ENCODE data around the gene KL. TPM values are rescaled to one million over a fixed set of nuclear protein-coding genes. Genes with fewer than 3 reads are reported as not detected.

The KL gene
- total RNA-seq, 4 donors from 2014 or later, result 1.9 to 11.9 (median 7.0) TPM

DNA sequence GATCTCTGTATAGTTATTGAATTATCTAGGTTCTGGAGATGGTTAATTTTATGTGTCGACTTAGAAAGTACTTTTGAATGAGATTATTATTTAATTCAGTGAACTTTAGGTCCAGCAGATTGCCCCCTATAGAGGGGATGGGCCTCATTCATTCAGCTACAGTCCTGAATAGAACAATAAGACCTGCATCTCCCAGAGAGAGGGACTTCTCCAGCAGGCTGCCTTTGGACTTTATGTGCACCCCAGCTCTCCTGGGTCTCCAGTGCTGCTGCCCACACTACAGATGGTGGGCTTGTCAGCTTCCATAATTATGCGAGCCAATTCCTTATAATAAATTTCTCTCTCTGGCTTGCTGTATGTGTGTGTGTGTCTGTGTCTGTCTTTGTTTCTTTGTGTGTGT, 39.3 kb upstream of the KL start:
- TF ChIP-seq, protein P1, sequence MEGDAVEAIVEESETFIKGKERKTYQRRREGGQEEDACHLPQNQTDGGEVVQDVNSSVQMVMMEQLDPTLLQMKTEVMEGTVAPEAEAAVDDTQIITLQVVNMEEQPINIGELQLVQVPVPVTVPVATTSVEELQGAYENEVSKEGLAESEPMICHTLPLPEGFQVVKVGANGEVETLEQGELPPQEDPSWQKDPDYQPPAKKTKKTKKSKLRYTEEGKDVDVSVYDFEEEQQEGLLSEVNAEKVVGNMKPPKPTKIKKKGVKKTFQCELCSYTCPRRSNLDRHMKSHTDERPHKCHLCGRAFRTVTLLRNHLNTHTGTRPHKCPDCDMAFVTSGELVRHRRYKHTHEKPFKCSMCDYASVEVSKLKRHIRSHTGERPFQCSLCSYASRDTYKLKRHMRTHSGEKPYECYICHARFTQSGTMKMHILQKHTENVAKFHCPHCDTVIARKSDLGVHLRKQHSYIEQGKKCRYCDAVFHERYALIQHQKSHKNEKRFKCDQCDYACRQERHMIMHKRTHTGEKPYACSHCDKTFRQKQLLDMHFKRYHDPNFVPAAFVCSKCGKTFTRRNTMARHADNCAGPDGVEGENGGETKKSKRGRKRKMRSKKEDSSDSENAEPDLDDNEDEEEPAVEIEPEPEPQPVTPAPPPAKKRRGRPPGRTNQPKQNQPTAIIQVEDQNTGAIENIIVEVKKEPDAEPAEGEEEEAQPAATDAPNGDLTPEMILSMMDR (IDR thresholded peaks at IDR 0.05; ENCODE audit: low read depth), result no peak

DNA sequence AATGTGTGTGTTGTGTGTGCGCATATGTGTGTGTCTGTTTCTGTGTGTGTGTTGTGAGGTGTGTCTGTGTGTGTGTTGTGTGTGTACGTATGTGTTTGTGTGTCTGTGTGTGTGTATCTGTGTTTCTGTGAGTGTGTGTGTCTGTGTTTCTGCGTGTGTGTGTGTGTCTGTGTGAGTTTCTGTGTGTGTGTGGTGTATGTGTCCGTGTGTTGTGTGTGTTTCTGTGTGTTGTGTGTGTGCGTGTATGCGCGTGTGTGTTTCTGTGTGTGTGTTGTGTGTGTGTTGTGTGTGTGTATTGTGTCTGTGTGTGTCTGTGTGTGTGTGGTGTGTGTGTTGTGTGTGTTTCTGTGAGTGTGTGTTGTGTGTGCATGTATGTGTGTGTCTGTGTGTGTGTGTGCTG, 38.9 kb upstream of the KL start:
- TF ChIP-seq, protein P1 (IDR thresholded peaks at IDR 0.05; ENCODE audit: low read depth), result no peak

DNA sequence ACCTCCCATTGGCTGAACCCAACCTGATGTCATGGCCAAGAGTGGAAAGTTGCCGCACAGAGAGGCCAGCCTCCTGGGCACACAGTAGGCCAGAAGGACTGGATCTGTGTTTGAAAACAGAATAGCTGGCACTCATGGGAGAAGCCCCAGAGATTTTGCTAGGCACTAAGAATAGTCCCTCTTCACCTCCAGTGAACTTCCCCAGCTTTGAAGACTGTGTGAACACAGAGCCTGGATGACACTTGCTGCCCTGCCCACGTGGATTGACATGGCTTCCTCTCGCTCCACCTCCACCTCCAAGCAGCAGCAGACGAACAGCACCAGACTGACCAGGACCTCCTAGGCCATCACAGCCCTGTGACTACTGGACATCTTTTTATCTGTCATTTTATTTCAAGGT, 37.9 kb upstream of the KL start:
- TF ChIP-seq, protein P1 (IDR thresholded peaks at IDR 0.05; ENCODE audit: low read depth), result no peak

DNA sequence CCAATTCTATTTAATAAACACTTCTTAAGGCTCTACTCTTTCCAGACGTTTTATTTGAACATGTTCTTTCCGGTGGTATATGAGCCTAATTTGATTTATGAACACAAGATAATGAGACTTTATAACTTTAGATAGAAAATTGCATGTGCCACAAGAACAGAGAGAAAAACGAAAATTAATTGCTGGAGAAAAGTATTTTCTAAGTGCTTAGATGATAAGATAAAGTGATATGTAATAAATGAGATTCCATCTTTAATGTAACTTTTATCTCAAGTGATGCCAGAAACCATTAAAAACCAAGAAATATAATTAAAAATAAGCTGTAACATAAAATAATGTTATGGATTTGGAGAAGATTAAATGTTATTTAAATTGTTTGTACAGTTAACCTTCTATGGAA, 33.2 kb upstream of the KL start:
- TF ChIP-seq, protein P1 (IDR thresholded peaks at IDR 0.05; ENCODE audit: low read depth), result no peak

DNA sequence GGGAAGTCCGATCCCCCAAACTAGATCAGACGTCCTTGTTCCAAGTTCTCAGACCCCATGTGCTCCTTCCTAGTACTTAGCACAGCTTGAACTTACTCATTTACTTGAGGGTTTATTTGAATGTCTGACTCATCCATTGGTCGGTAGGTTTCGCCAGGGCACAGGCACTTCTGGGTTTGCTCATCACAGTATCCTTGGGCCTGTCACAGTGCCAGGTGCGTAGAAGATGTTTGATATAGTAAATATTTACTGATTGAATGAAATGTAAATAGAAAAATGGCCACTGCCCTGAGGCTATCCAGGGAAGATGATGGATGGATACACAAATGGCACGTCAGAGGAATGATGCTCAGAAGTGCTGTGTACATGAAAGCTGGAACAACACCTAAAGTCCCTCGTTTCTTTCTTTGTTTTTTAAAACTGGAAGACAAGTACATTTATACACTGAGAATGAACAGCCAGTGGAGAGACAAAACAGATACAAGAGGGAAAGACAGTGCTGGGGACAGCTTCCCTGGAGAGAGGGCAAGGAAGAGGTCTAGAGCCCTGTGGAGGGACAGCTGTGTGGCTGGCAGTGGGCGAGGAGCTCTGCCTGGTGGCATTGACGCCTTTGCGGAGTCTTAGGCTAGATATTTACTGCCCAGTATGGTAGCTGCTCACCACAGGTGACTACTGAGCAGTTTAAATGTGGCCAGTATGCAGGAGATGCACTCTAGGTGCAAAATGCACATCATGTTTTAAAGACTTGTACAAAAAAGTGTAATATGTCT, 31.2 kb upstream of the KL start:
- TF ChIP-seq, protein P1 (IDR thresholded peaks at IDR 0.05; ENCODE audit: low read depth), result no peak

DNA sequence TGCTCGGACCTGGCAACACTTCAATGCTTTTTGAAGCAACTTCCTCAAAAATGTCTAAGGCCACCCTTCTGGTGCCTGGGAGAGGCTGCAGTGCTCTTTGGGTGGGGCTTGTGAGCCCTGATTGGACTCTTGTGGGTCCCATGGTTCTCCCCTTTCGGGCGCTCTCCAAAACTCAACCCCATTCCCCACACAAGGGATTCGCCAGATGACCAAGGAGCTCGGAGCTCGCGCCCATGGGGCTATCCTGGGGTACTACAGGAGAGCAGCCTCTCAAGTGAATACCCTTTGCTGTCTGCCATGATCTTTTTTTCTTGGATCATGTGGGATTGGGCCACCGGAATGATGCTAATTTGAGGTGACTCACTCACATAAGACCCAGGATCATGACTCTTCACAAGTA, 29.7 kb upstream of the KL start:
- TF ChIP-seq, protein P1 (IDR thresholded peaks at IDR 0.05; ENCODE audit: low read depth), result no peak

DNA sequence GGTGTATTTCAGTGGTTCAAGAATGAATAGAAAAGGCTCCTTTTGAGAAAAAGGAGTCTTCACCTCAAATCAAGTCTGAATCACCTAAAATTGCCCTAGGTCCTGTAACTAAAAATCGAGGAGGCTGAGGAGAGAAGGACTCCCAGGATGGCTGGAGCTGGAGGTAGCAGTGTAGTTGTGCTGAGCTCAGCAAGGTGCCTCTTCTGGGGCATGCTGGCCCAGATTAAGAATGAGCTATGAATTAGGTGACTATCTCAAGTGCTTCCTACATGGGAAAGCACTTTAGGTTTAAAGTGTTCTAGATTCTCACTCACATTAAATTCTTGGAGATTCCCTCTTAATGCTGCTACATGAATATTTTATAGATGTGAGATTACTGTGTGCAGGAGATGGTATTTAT, 28.8 kb upstream of the KL start:
- TF ChIP-seq, protein P1 (IDR thresholded peaks at IDR 0.05; ENCODE audit: low read depth), result no peak
